Activated T-helper 1 cell treated with anti-CD3 and anti-CD28 coated beads, Interleukin-12 subunit alpha, Interleukin-12 subunit beta, Interleukin-2, Interleukin-4 antibody, amounts not matched to agents 30 ng/mL and 10 ng/mL and 1 ng/mL, durations not matched to agents 14 hours and 24 hours and 36 hours (primary cell): ENCODE results near the gene TVP23B. TPM values are rescaled to one million over a fixed set of nuclear protein-coding genes. Genes with fewer than 3 reads are reported as not detected.
"Not testable (repeated sequence)": the region's sequence is repeated elsewhere in the genome, so short reads cannot be mapped to it uniquely, and the experiment has no call there.

Source experiments
- DNase-seq: peaks from one replicate; pipeline ENCODE4 v3.0.0; 2021; ENCODE audit warnings: low spot score
- H3K27ac Mint-ChIP-seq: one replicate; pipeline ENCODE4 v1.8.0; 2021; ENCODE audit warnings: mild to moderate bottlenecking, mixed read lengths
- H3K27me3 Mint-ChIP-seq: one replicate; pipeline ENCODE4 v1.8.0; 2022; ENCODE audit warnings: mild to moderate bottlenecking, moderate library complexity, mixed read lengths; ENCODE audit not compliant: insufficient read depth
- H3K36me3 Mint-ChIP-seq: one replicate; pipeline ENCODE4 v1.8.0; 2021; ENCODE audit warnings: low read depth, mixed read lengths
- H3K4me1 Mint-ChIP-seq: one replicate; pipeline ENCODE4 v1.8.0; 2021; ENCODE audit warnings: low read depth, mixed read lengths
- H3K4me3 Mint-ChIP-seq: one replicate; pipeline ENCODE4 v1.8.0; 2021; ENCODE audit warnings: mild to moderate bottlenecking, moderate library complexity, mixed read lengths
- H3K9me3 Mint-ChIP-seq: one replicate; pipeline ENCODE4 v1.8.0; 2021; ENCODE audit warnings: mixed read lengths
- intact Hi-C: fragments of 100-400 bp; cut with micrococcal nuclease; formaldehyde crosslinking; loops from one replicate; pipeline ENCODE4 v1.15.1; 2024
- total RNA-seq: library from RNA; stranded (reverse); gene quantifications from 2 replicates; pipeline ENCODE4 v1.2.3, GENCODE V29; 2022

The TVP23B gene
- total RNA-seq, 1 donor from 2014 or later, result 44.0 TPM

DNA sequence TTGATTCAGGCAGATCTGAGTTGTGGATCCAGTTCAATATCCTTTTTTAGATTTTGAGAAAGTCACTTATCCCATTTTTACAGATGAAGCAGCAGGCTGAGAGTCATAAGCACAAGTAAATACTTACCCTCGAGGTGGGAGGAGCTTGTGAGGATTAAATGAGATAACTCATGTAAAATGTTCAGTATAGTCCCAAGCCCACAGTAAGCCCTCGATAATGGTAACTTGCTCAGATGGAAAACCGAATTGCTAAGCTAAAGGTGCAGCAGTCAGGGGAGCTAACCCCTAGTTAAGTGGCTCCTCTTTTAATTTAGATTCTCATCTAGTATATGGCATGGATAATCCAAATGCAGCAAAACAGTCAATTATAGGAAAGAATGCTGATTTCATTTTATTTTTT, 34.9 kb downstream of the TVP23B start:
- intact Hi-C loops, H3K9me3 Mint-ChIP-seq, DNase-seq, H3K27me3 Mint-ChIP-seq, H3K27ac Mint-ChIP-seq, H3K36me3 Mint-ChIP-seq, H3K4me3 Mint-ChIP-seq: not testable (repeated sequence)
- H3K4me1 Mint-ChIP-seq, result peaks cover 10% of the 10 kb centered on the region

DNA sequence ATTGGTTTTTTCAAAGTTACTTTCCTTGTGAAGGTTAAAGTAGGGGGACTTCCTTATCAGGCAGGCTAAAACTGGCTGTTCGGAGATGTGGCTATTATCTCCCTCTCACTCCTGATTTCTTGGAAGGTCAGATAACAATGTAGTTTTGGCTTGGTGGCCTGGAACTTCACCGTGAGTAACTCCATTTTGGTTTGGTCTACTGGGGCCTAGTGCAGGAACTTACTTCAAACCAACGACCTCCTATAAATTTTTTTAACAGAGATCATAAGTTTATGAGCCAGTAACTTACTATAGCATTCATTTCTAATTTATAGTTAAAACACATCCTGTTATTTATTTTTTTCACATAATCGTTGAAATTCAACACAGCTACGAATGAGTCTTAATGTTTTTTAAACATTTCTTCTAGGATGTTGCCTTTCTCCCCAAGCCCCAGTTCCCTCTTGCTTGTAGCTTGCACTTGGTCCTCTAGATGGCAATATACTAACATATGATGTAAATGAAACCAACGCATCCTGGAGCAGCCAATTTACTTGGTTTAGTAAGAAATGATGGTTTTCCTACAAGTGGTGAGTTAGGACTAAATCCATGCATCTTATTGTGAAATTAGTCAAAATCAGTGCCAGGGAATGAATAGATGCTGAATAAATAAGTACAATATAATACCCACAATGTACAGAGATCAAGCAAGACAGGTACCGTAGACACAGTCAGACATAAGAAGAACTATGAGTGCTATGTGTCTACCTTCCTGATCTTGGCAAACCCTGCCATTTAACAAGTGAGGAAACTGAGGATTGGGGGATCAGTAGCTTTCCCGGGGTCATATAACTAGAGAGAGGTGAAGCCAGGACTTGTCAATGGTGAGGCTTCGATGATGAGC, 35.7 kb downstream of the TVP23B start:
- H3K9me3 Mint-ChIP-seq, intact Hi-C loops, H3K36me3 Mint-ChIP-seq, H3K27me3 Mint-ChIP-seq, H3K27ac Mint-ChIP-seq, H3K4me3 Mint-ChIP-seq: not testable (repeated sequence)
- H3K4me1 Mint-ChIP-seq, result peaks cover 10% of the 10 kb centered on the region
- peak; percentile 35 for DNase-seq

GRCh38 chr17:18821430-18821829, 40.4 kb downstream of the TVP23B start:
- H3K36me3 Mint-ChIP-seq, H3K9me3 Mint-ChIP-seq, DNase-seq, H3K27ac Mint-ChIP-seq, intact Hi-C loops, H3K4me3 Mint-ChIP-seq, H3K27me3 Mint-ChIP-seq: not testable (repeated sequence)
- peaks cover 10% of the 10 kb centered on the region for H3K4me1 Mint-ChIP-seq

DNA sequence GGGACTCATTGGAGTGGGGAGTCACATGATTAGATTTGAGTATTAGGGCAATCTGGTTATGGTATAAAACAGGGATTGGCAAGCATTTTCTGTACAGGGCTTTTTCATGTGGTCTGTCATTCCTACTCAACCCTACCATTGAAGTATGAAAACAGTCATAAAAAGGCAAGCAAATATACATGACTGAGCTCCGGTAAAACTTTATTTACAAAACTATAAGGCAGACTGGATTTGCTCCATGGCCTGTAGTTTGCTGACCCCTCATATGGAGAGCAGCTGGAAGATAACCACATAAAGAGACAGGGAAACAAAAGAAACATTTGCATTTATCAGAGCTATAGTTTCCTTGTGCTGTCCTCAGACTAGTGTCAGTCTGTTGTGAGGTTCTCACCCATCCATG, 46.6 kb downstream of the TVP23B start:
- H3K9me3 Mint-ChIP-seq, H3K27ac Mint-ChIP-seq, DNase-seq, H3K36me3 Mint-ChIP-seq, H3K27me3 Mint-ChIP-seq, H3K4me1 Mint-ChIP-seq, intact Hi-C loops, H3K4me3 Mint-ChIP-seq: not testable (repeated sequence)

- intact Hi-C loops, result no loop called here
- H3K4me3 Mint-ChIP-seq, result no peak overlapping the region
Measured at GRCh38 chr17:18848501-18848900, 67.5 kb downstream of the TVP23B start.

DNA sequence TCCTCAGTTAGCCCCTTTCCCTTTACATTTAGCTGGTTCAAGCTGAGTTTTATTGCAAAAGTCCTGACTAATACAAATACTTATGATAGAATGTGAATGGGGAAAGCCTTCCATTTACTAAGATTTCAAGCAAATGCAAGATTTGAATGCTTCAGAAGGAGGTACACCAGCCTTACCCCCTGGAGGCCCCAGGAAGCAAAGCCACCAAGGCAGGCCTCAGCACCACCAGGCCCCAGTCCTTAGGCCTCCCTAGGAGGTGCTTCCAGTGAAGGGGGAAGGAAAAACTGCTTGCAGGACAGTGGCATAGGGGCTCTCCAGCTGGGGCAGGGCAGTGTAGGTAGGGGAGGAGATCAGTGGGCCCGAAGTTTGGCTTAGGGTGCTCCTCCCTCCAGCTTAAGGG, 69.7 kb downstream of the TVP23B start:
- Mint-ChIP-seq H3K9me3 (no peaks in the 10 kb centered on the region), H3K4me1 (peaks cover 17% of the 10 kb centered on the region), H3K27ac (no peak overlapping the region), H3K27me3 (peaks cover 5% of the 10 kb centered on the region), H3K36me3 (peaks cover 3% of the 10 kb centered on the region), H3K4me3 (no peak overlapping the region)
- intact Hi-C loops, result no loop called here
- DNase-seq, result no peak

More at GRCh38 chr17:18848501-18848900, 67.5 kb downstream of the TVP23B start:
- Mint-ChIP-seq H3K9me3 (no peaks in the 10 kb centered on the region), H3K27ac (no peak overlapping the region), H3K4me1 (peaks cover 6% of the 10 kb centered on the region), H3K27me3 (peaks cover 5% of the 10 kb centered on the region), H3K36me3 (peaks cover 3% of the 10 kb centered on the region)
- DNase-seq, result no peak

- intact Hi-C loops, result no loop called here
- no peaks in the 10 kb centered on the region for H3K9me3 Mint-ChIP-seq
- peaks cover 19% of the 10 kb centered on the region for H3K4me1 Mint-ChIP-seq
- no peak for DNase-seq
- peaks cover 5% of the 10 kb centered on the region for H3K27me3 Mint-ChIP-seq
- H3K36me3 Mint-ChIP-seq, result peaks cover 3% of the 10 kb centered on the region
- no peak overlapping the region for H3K27ac Mint-ChIP-seq
- no peak overlapping the region for H3K4me3 Mint-ChIP-seq
Measured at GRCh38 chr17:18851201-18851600, 70.2 kb downstream of the TVP23B start.

- Mint-ChIP-seq H3K4me1 (peaks cover 38% of the 10 kb centered on the region), H3K36me3 (peaks cover 5% of the 10 kb centered on the region), H3K4me3 (peak overlapping the region; percentile 87), H3K9me3 (no peaks in the 10 kb centered on the region), H3K27ac (peak overlapping the region; percentile 50), H3K27me3 (peaks cover 3% of the 10 kb centered on the region)
- intact Hi-C loops, result loop anchor here (5.0 kb wide), 1 partner anchor 522 kb away; the partner anchor contains the start of gene MAPK7
- no peak for DNase-seq
Measured at GRCh38 chr17:18854956-18855355, 74.0 kb downstream of the TVP23B start.

GRCh38 chr17:18855831-18856569, 75.0 kb downstream of the TVP23B start:
- H3K4me1 Mint-ChIP-seq, result peaks cover 43% of the 10 kb centered on the region
- peaks cover 5% of the 10 kb centered on the region for H3K36me3 Mint-ChIP-seq
- H3K4me3 Mint-ChIP-seq, result peak overlapping the region; percentile 87
- H3K27ac Mint-ChIP-seq, result peak overlapping the region; percentile 80
- intact Hi-C loops, result loop anchor here (1.0 to 5.0 kb wide), 2 partner anchors 45 to 521 kb away; partner anchors contain the start of gene MAPK7
- peaks cover 3% of the 10 kb centered on the region for H3K27me3 Mint-ChIP-seq
- H3K9me3 Mint-ChIP-seq, result no peaks in the 10 kb centered on the region
- DNase-seq, result peak; percentile 86

Other genes starting within 250 kb of the TVP23B start
- gene TBC1D28, start 136.8 kb upstream of the TVP23B start, total RNA-seq, result 0.08 TPM in 1 of 2 replicates, not detected in the other
- 5.7 and 5.9 TPM in 2 replicates for gene FOXO3B, start 98.9 kb upstream of the TVP23B start, total RNA-seq
- gene FBXW10, start 37.1 kb upstream of the TVP23B start, total RNA-seq, result 0.07 TPM in 1 of 2 replicates, not detected in the other
- 74.3 and 78.2 TPM in 2 replicates for gene PRPSAP2, start 76.9 kb downstream of the TVP23B start, total RNA-seq
- not detected in 2 replicates for gene SLC5A10, start 171.0 kb downstream of the TVP23B start, total RNA-seq
- 13.0 and 13.2 TPM in 2 replicates for gene FAM83G, start 223.6 kb downstream of the TVP23B start, total RNA-seq